Neutrophil (primary cell): ENCODE results near the gene IL2RA.
"Not testable (repeated sequence)": the region's sequence is repeated elsewhere in the genome, so short reads cannot be mapped to it uniquely, and the experiment has no call there.

Experiments used
- H3K27ac ChIP-seq: fragments of 200-600 bp; sonication (generic); 2 replicates; pipeline ENCODE4 v1.5.1; 2016; ENCODE audit warnings: mild to moderate bottlenecking, moderate library complexity
- H3K27me3 ChIP-seq: fragments of 200-600 bp; sonication (generic); 2 replicates; pipeline ENCODE4 v1.6.0; 2016; ENCODE audit warnings: mild to moderate bottlenecking
- H3K36me3 ChIP-seq: fragments of 200-600 bp; sonication (generic); 2 replicates; pipeline ENCODE4 v1.5.1; 2017
- H3K4me1 ChIP-seq, 2 experiments: fragments of 200-600 bp in 1 of 2; sonication (generic) in 1 of 2; 1 replicate in 1 of 2; 2 replicates in 1 of 2; pipeline versions ENCODE4 v1.5.1 to v1.6.1; 2013 to 2016; ENCODE audit warnings: low read depth in 1 of 2, low read length in 1 of 2, mild to moderate bottlenecking in 1 of 2, moderate library complexity in 1 of 2; ENCODE audit not compliant: control insufficient read depth in 1 of 2, insufficient read depth in 1 of 2
- H3K4me3 ChIP-seq, 2 experiments: fragments of 200-600 bp in 1 of 2; sonication (generic) in 1 of 2; 1 replicate in 1 of 2; 2 replicates in 1 of 2; pipeline ENCODE4 v1.5.1; 2013 to 2016; ENCODE audit warnings: low read depth in 1 of 2, low read length in 1 of 2, mild to moderate bottlenecking in 1 of 2, moderate library complexity in 1 of 2
- H3K9me3 ChIP-seq: fragments of 200-600 bp; sonication (generic); 2 replicates; pipeline ENCODE4 v1.5.1; 2016
- TF ChIP-seq, protein P1 (sequence below): fragments of 200-600 bp; sonication (generic); IDR thresholded peaks from 2 replicates; pipeline ENCODE4 v1.5.1; 2016; ENCODE audit warnings: antibody characterized with exemption

IL2RA gene

DNA sequence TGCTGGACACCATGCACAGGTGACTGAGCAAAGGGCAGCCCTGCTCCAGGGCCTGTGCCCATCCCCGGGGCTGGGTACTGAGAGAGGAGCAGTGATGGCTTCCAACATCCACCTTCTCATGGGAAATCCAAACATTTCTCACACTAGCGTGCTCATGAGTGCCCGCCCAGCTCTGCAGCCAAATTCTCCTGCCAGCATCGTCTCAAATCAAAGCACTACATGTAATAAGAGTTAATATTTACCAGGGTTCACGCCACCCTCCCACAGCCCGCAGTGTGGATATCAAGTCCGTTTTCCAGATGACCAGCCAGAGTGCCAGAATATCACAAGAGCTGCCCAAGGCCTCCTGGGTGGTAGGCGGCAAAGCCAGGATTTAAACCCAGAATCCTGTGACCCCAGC is 96.9 kb downstream of the IL2RA start:
- Histone ChIP-seq H3K4me3 (no peak overlapping the region), H3K27ac (no peak overlapping the region), H3K9me3 (no peaks in the 10 kb centered on the region), H3K27me3 (no peaks in the 10 kb centered on the region), H3K36me3 (no peaks in the 10 kb centered on the region), H3K4me1 (no peaks in the 10 kb centered on the region)
- TF ChIP-seq, protein P1, sequence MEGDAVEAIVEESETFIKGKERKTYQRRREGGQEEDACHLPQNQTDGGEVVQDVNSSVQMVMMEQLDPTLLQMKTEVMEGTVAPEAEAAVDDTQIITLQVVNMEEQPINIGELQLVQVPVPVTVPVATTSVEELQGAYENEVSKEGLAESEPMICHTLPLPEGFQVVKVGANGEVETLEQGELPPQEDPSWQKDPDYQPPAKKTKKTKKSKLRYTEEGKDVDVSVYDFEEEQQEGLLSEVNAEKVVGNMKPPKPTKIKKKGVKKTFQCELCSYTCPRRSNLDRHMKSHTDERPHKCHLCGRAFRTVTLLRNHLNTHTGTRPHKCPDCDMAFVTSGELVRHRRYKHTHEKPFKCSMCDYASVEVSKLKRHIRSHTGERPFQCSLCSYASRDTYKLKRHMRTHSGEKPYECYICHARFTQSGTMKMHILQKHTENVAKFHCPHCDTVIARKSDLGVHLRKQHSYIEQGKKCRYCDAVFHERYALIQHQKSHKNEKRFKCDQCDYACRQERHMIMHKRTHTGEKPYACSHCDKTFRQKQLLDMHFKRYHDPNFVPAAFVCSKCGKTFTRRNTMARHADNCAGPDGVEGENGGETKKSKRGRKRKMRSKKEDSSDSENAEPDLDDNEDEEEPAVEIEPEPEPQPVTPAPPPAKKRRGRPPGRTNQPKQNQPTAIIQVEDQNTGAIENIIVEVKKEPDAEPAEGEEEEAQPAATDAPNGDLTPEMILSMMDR, result no peak

DNA sequence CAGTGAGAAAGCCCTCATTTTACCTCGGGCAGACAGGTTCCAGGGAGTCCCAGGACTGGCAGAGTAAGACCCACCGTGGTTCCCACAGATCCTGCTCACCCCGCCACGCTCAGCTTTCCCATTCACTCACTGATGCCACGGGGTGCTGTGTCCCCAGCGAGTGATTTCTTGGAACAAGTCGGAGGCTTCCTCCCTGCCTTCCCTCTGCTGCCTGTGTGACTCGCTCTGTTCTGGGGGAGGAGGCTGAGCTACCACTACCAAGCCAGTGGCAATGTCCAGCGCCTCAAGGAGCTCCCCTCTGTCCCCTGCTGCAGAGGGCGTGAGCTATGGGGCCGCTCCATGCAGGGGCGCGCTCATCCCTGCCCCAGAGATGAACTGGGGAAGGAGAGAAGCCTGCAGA is 97.4 kb downstream of the IL2RA start:
- Histone ChIP-seq H3K27me3 (no peaks in the 10 kb centered on the region), H3K4me1 (no peaks in the 10 kb centered on the region), H3K9me3 (no peaks in the 10 kb centered on the region), H3K27ac (no peak overlapping the region), H3K36me3 (no peaks in the 10 kb centered on the region), H3K4me3 (no peak overlapping the region)
- TF ChIP-seq, protein P1, result no peak

DNA sequence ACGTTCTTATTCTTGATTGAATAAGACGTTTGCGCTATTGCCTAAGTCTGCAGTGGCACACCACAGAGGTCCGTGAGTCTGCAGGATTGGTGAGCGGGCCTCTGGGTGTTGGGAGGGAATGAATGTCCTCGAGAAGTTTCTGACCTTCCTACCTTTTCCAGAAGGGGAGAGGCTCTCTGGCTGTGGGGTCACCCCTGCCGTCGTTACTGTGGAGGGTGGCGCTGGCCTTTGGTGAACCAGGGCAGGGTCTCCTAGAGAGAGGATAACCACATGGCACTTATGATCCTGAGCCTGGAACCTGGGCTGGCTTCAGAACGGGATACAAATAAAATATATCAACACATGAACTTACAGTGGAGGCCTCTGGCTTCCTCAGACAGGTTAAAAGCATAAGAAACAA is 98.6 kb downstream of the IL2RA start:
- H3K27me3 ChIP-seq, result no peaks in the 10 kb centered on the region
- TF ChIP-seq, protein P1, result no peak
- no peak overlapping the region for H3K27ac ChIP-seq
- no peak overlapping the region for H3K4me3 ChIP-seq
- H3K4me1 ChIP-seq, result no peaks in the 10 kb centered on the region
- no peaks in the 10 kb centered on the region for H3K9me3 ChIP-seq
- H3K36me3 ChIP-seq, result no peaks in the 10 kb centered on the region

DNA sequence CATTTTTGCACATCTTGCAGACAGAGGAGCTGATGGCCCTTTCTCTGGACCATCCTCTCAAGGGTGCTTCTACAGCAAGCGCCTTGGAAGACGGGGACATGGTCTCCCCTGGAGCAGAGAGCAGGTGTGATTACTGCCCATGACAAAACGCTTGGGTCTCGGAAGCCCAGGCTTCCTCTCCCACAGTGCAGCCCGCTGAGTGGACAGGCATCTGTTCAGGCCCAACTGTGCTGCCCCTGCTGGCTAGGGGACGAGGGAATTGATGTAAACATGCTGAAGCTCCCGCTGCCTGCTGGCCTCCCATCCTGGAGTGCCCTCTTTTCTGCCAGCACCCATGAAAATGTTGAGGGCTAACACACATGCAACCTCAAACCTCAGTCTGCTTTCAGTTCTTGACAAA is 99.1 kb downstream of the IL2RA start:
- H3K4me1 ChIP-seq, result no peaks in the 10 kb centered on the region
- H3K36me3 ChIP-seq, result no peaks in the 10 kb centered on the region
- H3K27me3 ChIP-seq, result no peaks in the 10 kb centered on the region
- no peak overlapping the region for H3K4me3 ChIP-seq
- TF ChIP-seq, protein P1, result no peak
- no peak overlapping the region for H3K27ac ChIP-seq
- no peaks in the 10 kb centered on the region for H3K9me3 ChIP-seq

DNA sequence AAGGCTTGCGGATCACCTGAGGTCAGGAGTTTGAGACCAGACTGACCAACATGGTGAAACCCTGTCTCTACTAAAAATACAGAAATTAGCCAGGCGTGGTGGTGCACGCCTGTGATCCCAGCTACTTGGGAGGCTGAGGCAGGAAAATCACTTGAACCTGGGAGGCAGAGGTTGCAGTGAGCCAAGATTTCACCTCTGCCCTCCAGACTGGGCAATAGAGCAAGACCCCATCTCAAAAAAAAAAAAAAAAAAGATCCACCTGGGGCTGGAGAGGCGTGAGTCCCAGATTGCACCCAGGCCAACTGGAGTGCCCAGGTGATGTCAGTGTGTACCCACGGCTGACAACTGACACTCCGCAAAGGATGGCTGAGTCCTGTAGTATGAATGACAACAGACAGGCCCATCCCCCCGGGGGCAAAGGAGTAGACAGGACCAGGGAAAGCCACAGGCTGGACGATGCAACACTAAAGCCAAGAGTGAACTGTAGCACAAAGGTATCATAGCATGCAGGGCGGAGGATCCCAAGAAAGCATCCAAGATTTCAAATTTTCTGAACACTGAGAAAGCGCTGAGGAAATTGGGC is 99.7 kb downstream of the IL2RA start:
- not testable (repeated sequence) for H3K4me3 ChIP-seq, H3K9me3 ChIP-seq, H3K27ac ChIP-seq, H3K36me3 ChIP-seq, H3K27me3 ChIP-seq, H3K4me1 ChIP-seq

DNA sequence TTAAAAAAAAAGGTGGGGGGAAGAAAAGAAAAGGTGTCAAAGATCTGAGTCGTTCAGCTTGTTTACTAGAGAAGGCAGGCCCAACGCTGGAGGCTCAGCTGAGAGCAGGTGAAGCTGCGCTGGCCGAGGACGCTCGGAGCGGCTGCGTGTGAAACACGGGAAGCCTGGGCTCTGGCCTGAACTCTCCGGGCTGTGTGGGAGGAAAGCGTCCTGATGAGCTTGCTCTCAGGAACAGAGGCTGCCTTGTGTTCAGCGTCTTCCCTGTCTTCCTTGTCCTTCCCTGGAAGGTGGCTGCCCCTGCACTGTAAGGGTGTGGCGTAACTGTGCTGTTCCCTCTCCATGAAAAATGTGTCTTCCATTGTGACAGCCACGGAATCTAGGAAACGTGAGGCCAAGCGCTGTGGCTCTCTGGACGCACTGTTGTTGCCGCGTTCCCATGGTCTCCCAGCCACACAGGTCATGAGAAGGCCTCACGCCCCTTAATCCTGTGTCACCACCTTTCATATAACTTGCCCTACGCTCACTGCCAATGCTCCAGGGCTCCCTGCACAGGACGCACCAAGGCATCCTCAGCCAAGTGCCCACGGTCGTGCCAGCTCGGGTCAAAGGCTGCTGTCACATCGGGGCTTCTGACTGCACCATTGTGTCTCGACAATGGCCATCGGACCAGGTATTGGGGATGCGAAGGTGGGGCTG is 100.6 kb downstream of the IL2RA start:
- no peaks in the 10 kb centered on the region for H3K9me3 ChIP-seq
- H3K4me1 ChIP-seq, result no peaks in the 10 kb centered on the region
- H3K36me3 ChIP-seq, result no peaks in the 10 kb centered on the region
- TF ChIP-seq, protein P1, result no peak
- no peak overlapping the region for H3K4me3 ChIP-seq
- no peak overlapping the region for H3K27ac ChIP-seq
- no peaks in the 10 kb centered on the region for H3K27me3 ChIP-seq

DNA sequence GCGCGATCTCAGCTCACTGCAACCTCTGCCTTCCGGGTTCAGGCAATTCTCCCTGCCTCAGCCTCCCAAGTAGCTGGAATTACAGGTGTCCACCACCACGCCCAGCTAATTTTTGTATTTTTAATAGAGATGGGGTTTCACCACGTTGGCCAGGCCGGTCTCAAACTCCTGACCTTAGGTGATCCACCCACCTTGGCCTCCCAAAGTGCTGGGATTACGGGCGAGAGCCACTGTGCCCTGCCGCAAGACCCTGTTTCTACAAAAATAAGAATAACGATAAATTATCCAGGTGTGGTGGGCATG is 101.2 kb downstream of the IL2RA start:
- not testable (repeated sequence) for H3K27ac ChIP-seq, H3K36me3 ChIP-seq, H3K4me3 ChIP-seq, H3K9me3 ChIP-seq, H3K27me3 ChIP-seq, H3K4me1 ChIP-seq
